ENCODE results near the gene PDCL2.
"Not testable (repeated sequence)": the region's sequence is repeated elsewhere in the genome, so short reads cannot be mapped to it uniquely, and the experiment has no call there.

The PDCL2 gene

GRCh38 chr4:55582773-55583172 lies 9.3 kb downstream of the PDCL2 start:
- DNase-seq = not testable (repeated sequence)

GRCh38 chr4:55578341-55579010 lies 13.6 kb downstream of the PDCL2 start:
- no peak for DNase-seq

- no peak for DNase-seq
These were observed 16.5 kb downstream of the PDCL2 start for GRCh38 chr4:55575513-55575912.

GRCh38 chr4:55574252-55574651 lies 17.8 kb downstream of the PDCL2 start:
- DNase-seq = peak; percentile 2

- DNase-seq = no peak
These were observed 20.2 kb downstream of the PDCL2 start for GRCh38 chr4:55571806-55572205.

- DNase-seq = no peak
These were observed 23.0 kb downstream of the PDCL2 start for GRCh38 chr4:55568905-55569504.

- no peak for DNase-seq
These were observed 30.2 kb downstream of the PDCL2 start for GRCh38 chr4:55561889-55562288.

- no peak for DNase-seq
These were observed 31.9 kb downstream of the PDCL2 start for GRCh38 chr4:55560096-55560495.

- DNase-seq = peak; percentile 57
These were observed 37.5 kb downstream of the PDCL2 start for GRCh38 chr4:55554453-55555030.

- DNase-seq = peak; percentile 56
These were observed 38.4 kb downstream of the PDCL2 start for GRCh38 chr4:55553441-55554201.

GRCh38 chr4:55551964-55552363 lies 40.1 kb downstream of the PDCL2 start:
- not testable (repeated sequence) for DNase-seq

- peak; percentile 91 for DNase-seq
These were observed 42.2 kb downstream of the PDCL2 start for GRCh38 chr4:55549888-55550287.

GRCh38 chr4:55547918-55548317 lies 44.1 kb downstream of the PDCL2 start:
- DNase-seq = no peak

- no peak for DNase-seq
These were observed 44.6 kb downstream of the PDCL2 start for GRCh38 chr4:55547466-55547770.

- DNase-seq = peak; percentile 91
These were observed 45.1 kb downstream of the PDCL2 start, which contains the start of gene CLOCK for GRCh38 chr4:55546756-55547465. Gene CLOCK (minus strand): TSS chr4:55546909. CDS start chr4:55482785, 64,124 bp downstream.

- no peak for DNase-seq
These were observed 45.6 kb downstream of the PDCL2 start for GRCh38 chr4:55546506-55546755.

GRCh38 chr4:55545641-55546505 lies 46.2 kb downstream of the PDCL2 start:
- DNase-seq = peak; percentile 75

- peak; percentile 8 for DNase-seq
These were observed 46.9 kb downstream of the PDCL2 start for GRCh38 chr4:55545151-55545550.

GRCh38 chr4:55543858-55544257 lies 48.2 kb downstream of the PDCL2 start:
- DNase-seq = peak; percentile 50

GRCh38 chr4:55540271-55540670 lies 51.8 kb downstream of the PDCL2 start:
- no peak for DNase-seq

GRCh38 chr4:55539658-55540057 lies 52.4 kb downstream of the PDCL2 start:
- peak; percentile 39 for DNase-seq

- no peak for DNase-seq
These were observed 53.5 kb downstream of the PDCL2 start for GRCh38 chr4:55538531-55538930.
